Upper lobe of right lung (tissue), 1 donor: ENCODE measurements around the gene NUPR1. TPM values are rescaled to one million over a fixed set of nuclear protein-coding genes. Genes with fewer than 3 reads are reported as not detected.
A peak's percentile ranks its signal among the peaks of the same experiment; 100 is the strongest.

Experiments
- ATAC-seq: fragments of 200-7000 bp; cut with Tn5 transposase; one replicate; pipeline ENCODE4 v1.9.1; 2020; ENCODE audit warnings: mild to moderate bottlenecking, moderate library complexity
- DNase-seq: peaks from one replicate; pipeline ENCODE4 v3.0.0-alpha.2; 2020
- H3K27ac ChIP-seq: fragments of 200-600 bp; one replicate; pipeline ENCODE4 v1.8.0; 2022
- H3K27me3 ChIP-seq: fragments of 200-600 bp; one replicate; pipeline ENCODE4 v1.8.0; 2022; ENCODE audit warnings: mild to moderate bottlenecking
- H3K36me3 ChIP-seq: fragments of 200-600 bp; one replicate; pipeline ENCODE4 v1.8.0; 2022
- H3K4me1 ChIP-seq: fragments of 200-600 bp; one replicate; pipeline ENCODE4 v1.8.0; 2022
- H3K4me3 ChIP-seq: fragments of 200-600 bp; one replicate; pipeline ENCODE4 v1.8.0; 2022; ENCODE audit warnings: mild to moderate bottlenecking
- H3K9me3 ChIP-seq: fragments of 200-600 bp; one replicate; pipeline ENCODE4 v1.8.0; 2022
- intact Hi-C: fragments of 100-400 bp; cut with DNase I; formaldehyde crosslinking; loops from one replicate; pipeline ENCODE4 v1.11.0; 2022
- total RNA-seq: library from RNA; stranded (reverse); fragmentation: NEBNext Ultra II Directional; extraction: Animal tissue kit (Norgen Biotek cat#: 25700); gene quantifications from one replicate; pipeline ENCODE4 v1.2.1, GENCODE V29; 2021
- TF ChIP-seq, protein P1 (sequence below): fragments of 200-600 bp; IDR thresholded peaks from one replicate; pipeline ENCODE4 v1.8.0; 2022; ENCODE audit warnings: antibody characterized with exemption
- donor health status: DM: no; HTN: yes; CAD: no; lungs with severe emphysema.

The NUPR1 gene
- total RNA-seq, 1 donor from 2014 or later = 291 TPM

DNA sequence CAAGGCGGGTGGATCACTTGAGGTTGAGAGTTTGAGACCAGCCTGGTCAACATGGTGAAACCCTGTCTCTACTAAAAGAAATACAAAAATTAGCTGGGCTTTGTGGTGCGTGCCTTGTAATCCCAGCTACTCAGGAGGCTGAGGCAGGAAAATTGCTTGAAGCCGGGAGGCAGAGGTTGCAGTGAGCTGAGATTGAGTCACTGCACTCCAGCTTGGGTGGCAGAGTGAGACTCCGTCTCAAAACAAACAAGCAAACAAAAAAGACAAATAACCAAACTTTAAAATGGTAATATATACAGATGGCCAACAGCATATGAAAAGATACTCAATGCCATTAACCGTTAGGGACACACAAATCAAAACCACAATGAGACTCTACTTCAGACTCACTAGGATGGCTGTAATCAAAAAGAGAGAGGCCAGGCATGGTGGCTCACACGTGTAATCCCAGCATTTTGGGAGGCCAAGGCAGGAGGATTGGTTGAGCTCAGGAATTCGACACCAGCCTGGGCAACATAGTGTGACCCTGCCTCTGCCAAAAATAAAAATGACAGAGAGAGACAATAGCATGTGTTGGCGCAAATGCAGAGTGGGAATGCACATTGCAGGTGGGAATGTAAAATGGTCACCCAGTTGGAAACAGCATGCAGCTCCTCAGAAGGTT, 36.8 kb upstream of the NUPR1 start:
- H3K4me3 ChIP-seq = no peak overlapping the region
- H3K27ac ChIP-seq = no peak overlapping the region
- ATAC-seq (no peak), DNase-seq (no peak)
- peaks cover 5% of the 10 kb centered on the region for H3K36me3 ChIP-seq
- intact Hi-C loops = no loop called here
- H3K9me3 ChIP-seq = no peaks in the 10 kb centered on the region
- TF ChIP-seq, protein P1, sequence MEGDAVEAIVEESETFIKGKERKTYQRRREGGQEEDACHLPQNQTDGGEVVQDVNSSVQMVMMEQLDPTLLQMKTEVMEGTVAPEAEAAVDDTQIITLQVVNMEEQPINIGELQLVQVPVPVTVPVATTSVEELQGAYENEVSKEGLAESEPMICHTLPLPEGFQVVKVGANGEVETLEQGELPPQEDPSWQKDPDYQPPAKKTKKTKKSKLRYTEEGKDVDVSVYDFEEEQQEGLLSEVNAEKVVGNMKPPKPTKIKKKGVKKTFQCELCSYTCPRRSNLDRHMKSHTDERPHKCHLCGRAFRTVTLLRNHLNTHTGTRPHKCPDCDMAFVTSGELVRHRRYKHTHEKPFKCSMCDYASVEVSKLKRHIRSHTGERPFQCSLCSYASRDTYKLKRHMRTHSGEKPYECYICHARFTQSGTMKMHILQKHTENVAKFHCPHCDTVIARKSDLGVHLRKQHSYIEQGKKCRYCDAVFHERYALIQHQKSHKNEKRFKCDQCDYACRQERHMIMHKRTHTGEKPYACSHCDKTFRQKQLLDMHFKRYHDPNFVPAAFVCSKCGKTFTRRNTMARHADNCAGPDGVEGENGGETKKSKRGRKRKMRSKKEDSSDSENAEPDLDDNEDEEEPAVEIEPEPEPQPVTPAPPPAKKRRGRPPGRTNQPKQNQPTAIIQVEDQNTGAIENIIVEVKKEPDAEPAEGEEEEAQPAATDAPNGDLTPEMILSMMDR = no peak
- no peaks in the 10 kb centered on the region for H3K27me3 ChIP-seq
- H3K4me1 ChIP-seq = peaks cover 27% of the 10 kb centered on the region

DNA sequence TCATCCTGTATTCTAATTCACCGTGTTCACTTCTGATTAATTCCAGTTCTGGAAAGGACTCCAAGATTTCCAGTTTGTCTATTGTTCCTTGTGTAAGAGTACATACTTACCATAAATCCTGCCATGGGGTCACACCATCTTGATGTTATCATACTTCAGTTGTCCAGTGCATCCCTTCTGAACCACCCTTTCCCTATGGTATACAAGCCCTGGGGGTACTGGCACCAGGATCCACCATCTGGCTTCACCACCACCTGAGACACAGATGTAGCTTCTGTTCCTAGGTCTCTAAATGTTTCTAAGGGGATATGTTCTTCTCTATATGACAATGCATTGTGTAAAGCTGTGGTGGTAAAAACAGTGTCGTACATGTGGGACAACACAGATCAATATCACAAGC, 36.2 kb upstream of the NUPR1 start:
- H3K27ac ChIP-seq = no peak overlapping the region
- H3K27me3 ChIP-seq = no peaks in the 10 kb centered on the region
- H3K4me1 ChIP-seq = peaks cover 27% of the 10 kb centered on the region
- DNase-seq (no peak), ATAC-seq (no peak)
- H3K4me3 ChIP-seq = no peak overlapping the region
- H3K9me3 ChIP-seq = no peaks in the 10 kb centered on the region
- TF ChIP-seq, protein P1 = no peak
- intact Hi-C loops = no loop called here
- H3K36me3 ChIP-seq = no peaks in the 10 kb centered on the region

DNA sequence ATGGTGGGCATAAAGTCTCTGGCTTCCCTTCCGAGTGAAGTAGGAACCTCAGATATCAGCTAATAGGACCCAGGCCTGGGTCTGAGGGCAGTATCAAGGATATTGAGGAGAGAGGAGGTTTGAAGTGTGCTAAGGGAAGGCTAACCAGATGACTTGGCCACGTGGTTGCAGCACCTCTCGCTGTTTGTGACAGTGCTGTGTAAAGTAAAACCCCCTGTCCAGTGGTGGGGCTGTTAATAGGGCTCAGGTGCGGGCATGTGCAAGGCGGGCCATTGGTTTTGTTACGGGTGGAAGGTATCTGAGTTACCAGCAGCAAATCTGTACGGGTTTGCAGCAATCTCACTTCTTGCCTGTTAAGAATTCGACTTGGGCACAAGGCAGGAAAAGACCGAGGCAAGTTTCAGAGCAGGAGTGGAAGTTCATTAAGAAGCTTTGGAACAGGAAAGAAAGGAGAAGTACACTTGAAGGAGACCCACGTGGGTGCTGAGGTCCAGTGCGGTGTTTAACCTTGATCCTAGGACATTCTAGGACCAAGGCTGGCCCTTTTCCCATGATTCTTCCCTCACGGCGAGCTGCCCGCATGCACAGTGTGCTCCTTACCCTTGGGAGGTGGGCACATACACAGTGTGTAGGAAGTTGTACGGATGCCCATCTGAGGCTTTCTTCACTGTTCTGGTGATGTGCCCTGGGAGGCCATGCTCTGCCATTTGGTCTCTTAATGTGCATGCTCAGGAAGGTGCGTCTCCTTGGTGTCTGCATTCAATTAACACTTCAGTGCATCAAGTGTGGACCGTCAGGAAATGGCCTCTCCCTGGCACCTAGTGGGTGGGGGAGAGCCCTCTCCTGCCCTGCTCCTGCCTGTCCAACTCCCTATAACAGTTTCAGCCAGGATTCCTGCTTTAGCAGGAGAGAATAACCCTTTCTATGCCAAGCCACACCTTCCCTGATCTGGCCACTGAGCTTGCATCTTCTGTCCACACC, 35.3 kb upstream of the NUPR1 start:
- DNase-seq = no peak
- intact Hi-C loops = no loop called here
- Histone ChIP-seq H3K27me3 (no peaks in the 10 kb centered on the region), H3K4me1 (peaks cover 27% of the 10 kb centered on the region), H3K9me3 (no peaks in the 10 kb centered on the region), H3K36me3 (no peaks in the 10 kb centered on the region), H3K4me3 (no peak overlapping the region), H3K27ac (no peak overlapping the region)
- ATAC-seq = peak; percentile 77
- TF ChIP-seq, protein P1 = no peak

DNA sequence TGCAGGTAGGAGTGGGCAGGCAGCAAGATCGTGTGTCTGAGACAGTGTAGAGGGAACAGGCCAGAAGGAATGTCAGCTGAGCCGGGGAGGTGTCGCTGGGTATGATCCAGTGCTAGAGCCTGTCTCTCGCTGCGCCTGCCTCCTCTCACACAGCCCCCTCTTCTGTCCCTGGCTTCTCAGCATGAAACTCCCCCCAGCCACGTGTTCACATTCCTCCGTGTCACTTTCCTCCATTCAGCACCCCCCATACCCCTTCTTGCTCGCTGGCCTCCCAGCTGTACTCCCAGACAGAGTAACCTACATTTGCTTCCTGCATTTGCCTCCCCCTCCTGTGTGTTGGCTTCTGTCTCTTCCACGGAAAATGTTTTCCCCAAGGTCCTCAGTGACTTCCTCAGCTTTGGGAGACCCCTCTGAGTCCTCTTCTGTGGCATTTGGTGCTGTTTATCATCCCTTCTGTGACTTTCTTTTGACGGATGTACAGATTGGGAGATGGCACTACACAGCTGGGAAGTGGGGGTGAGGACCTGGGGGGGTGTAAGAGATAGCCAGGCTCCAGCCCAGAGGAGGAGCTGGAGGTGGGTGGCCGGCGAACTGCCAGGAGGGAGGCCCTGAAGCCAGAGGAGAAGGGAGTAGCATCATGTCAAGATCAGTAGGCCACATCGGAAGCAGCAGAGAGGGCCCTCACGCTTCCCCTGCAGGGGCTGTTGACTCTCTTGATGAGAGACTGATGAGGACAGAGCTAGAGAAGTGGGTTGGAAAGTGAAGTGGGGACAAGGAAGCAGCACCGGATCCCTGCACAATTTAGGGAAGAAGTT, 34.1 kb upstream of the NUPR1 start:
- ATAC-seq = peak; percentile 60
- intact Hi-C loops = no loop called here
- DNase-seq = no peak
- Histone ChIP-seq H3K9me3 (no peaks in the 10 kb centered on the region), H3K4me3 (no peak overlapping the region), H3K36me3 (no peaks in the 10 kb centered on the region), H3K27me3 (no peaks in the 10 kb centered on the region), H3K27ac (peak overlapping the region; percentile 8), H3K4me1 (peaks cover 27% of the 10 kb centered on the region)
- TF ChIP-seq, protein P1 = no peak

DNA sequence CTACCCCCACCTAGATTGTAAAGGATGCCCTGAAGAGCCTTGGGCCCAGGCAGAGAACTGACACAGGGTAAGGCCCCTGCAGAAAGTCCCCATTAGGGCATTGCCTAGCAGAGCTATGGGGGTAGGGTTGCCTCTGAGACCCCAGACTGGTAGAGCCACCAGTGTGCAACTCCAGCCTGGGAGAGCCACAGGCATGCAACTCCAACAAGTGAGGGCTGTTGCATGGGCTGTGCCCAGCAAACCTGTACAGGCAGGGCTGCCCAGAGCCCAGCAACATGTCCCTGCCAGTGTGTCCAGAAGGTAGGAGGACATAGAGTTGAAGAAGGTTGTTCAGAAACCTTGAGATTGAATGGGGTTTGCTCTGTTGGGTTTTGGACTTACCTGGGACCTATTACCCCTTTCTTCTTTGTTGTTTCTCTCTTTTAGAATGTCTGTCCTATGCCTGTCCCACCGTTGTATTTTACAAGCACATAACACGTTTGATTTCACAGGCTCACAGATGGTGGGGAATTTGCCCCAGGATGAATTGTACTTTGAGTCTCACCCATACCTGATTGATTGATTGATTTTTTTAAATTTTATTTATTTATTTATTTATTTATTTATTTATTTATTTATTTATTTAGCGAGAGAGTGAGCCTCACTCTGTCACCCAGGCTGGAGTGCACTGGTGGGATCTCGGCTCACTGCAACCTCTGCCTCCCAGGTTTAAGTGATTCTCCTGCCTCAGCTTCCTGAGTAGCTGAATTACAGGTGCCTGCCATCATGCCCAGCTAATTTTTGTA, 31.4 kb upstream of the NUPR1 start:
- H3K9me3 ChIP-seq = no peaks in the 10 kb centered on the region
- H3K27ac ChIP-seq = no peak overlapping the region
- ATAC-seq (no peak), DNase-seq (no peak)
- TF ChIP-seq, protein P1 = no peak
- H3K4me1 ChIP-seq = peaks cover 27% of the 10 kb centered on the region
- H3K4me3 ChIP-seq = no peak overlapping the region
- H3K36me3 ChIP-seq = no peaks in the 10 kb centered on the region
- no peaks in the 10 kb centered on the region for H3K27me3 ChIP-seq
- intact Hi-C loops = no loop called here
